GM19397 (cell line): ENCODE data around the gene TMEM187.

Experiments used
- ATAC-seq: cut with Tn5 transposase; IDR thresholded peaks from one replicate; pipeline ENCODE4 v1.9.1; 2021; ENCODE audit warnings: mild to moderate bottlenecking, moderate library complexity; ENCODE audit not compliant: unreplicated experiment

The TMEM187 gene

GRCh38 chrX:154032653-154033052 lies 60.1 kb downstream of the TMEM187 start:
- ATAC-seq = no peak
